IPS-18a (cell line): ENCODE measurements around the gene MDGA2.
"Not testable (repeated sequence)": the region's sequence is repeated elsewhere in the genome, so short reads cannot be mapped to it uniquely, and the experiment has no call there.

Experiments used
- H3K27ac ChIP-seq: one replicate; pipeline ENCODE4 v1.5.1; 2013; ENCODE audit warnings: low read length
- H3K27me3 ChIP-seq: one replicate; pipeline ENCODE4 v1.6.1; 2013; ENCODE audit warnings: mild to moderate bottlenecking, low read length; ENCODE audit not compliant: control insufficient read depth, insufficient read depth
- H3K36me3 ChIP-seq: one replicate; pipeline ENCODE4 v1.6.1; 2013; ENCODE audit warnings: low read depth, low read length; ENCODE audit not compliant: control insufficient read depth
- H3K4me1 ChIP-seq: one replicate; pipeline ENCODE4 v1.6.1; 2013; ENCODE audit warnings: low read depth, low read length; ENCODE audit not compliant: control insufficient read depth
- H3K4me3 ChIP-seq: one replicate; pipeline ENCODE4 v1.5.1; 2013; ENCODE audit warnings: low read length
- H3K9ac ChIP-seq: one replicate; pipeline ENCODE4 v1.6.1; 2013; ENCODE audit warnings: mild to moderate bottlenecking, low read length, moderate library complexity
- H3K9me3 ChIP-seq: one replicate; pipeline ENCODE4 v1.6.1; 2013; ENCODE audit warnings: low read depth, low read length; ENCODE audit not compliant: control insufficient read depth

Gene MDGA2

DNA sequence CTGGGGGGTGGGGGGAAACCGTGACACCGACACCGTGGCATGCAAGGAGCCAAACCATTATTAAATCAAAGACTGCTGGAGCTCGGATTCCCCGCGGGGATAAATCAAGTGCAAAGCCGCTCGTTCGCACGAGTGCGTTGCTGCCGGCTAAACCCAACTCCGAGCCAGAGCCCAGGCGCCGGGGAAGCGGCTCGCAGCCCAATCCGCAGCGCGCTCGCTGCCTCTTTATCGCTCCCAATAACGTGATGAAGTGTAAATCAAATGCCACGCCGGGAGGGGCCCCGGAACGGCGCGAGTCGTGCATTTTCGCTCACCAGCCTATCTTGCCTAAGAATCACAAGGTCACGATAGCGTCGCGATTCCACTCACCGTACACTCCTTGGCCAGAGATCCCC is 1.3 kb downstream of the MDGA2 start:
- H3K4me1 ChIP-seq, result peaks cover 3% of the 10 kb centered on the region
- peak overlapping the region; percentile 71 for H3K4me3 ChIP-seq
- peak overlapping the region; percentile 25 for H3K9ac ChIP-seq
- H3K27me3 ChIP-seq, result peaks cover 65% of the 10 kb centered on the region
- no peaks in the 10 kb centered on the region for H3K9me3 ChIP-seq
- H3K27ac ChIP-seq, result no peak overlapping the region
- H3K36me3 ChIP-seq, result no peaks in the 10 kb centered on the region

DNA sequence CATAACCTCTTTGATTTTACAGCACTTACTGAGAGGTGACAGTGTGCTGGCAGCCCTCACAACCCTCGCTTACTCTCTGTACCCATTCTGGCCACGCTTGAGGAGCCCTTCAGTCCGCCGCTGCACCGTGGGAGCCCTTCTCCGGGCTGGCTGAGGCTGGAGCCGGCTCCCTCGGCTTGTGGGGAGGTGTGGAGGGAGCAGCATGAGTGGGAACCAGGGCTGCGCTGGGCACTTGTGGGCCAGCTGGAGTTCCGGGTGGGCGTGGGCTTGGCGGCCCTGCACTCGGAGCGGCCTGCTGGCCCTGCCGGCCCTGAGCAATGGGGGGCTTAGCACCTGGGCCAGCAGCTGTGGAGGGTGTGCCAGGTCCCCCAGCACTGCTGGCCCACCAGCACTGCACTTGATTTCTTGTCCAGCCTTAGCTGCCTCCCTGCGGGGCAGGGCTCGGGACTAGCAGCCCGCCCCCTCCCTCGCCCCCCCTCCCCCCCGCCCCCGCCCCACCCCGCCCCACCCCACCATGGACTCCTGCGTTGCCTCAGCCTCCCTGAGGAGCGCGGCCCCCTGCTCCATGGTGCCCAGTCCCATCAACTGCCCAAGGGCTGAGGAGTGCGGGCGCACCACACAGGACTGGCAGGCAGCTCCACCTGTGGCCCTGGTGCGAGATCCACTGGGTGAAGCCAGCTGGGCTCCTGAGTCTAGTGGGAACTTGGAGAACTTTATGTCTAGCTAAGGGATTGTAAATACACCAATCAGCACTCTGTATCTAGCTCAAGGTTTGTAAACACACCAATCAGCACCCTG is 9.9 kb downstream of the MDGA2 start:
- Histone ChIP-seq H3K9ac (no peak overlapping the region), H3K27ac (no peak overlapping the region), H3K27me3 (no peaks in the 10 kb centered on the region), H3K36me3 (no peaks in the 10 kb centered on the region), H3K4me3 (no peak overlapping the region), H3K4me1 (no peaks in the 10 kb centered on the region), H3K9me3 (no peaks in the 10 kb centered on the region)

DNA sequence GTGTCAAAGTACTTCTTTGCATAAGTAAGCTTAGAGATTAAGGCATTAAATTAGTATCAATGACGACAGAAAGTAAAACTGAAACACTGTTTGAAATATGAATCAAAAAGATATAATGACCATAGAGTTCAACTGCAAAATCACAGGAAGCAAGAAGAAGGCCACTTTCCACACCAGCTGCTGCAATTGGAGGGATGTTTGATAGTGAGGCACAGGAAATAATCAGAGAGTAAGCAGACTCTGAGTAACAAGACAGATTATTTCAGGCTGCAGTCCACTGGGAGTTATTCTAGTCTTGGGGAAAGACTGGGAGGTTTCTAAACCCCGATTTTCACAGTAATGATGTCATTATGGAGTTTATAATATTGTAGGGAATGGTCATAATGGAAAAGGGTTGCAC is 12.9 kb downstream of the MDGA2 start:
- Histone ChIP-seq H3K27ac (no peak overlapping the region), H3K9me3 (no peaks in the 10 kb centered on the region), H3K9ac (no peak overlapping the region), H3K4me3 (no peak overlapping the region), H3K36me3 (no peaks in the 10 kb centered on the region), H3K27me3 (no peaks in the 10 kb centered on the region), H3K4me1 (no peaks in the 10 kb centered on the region)

DNA sequence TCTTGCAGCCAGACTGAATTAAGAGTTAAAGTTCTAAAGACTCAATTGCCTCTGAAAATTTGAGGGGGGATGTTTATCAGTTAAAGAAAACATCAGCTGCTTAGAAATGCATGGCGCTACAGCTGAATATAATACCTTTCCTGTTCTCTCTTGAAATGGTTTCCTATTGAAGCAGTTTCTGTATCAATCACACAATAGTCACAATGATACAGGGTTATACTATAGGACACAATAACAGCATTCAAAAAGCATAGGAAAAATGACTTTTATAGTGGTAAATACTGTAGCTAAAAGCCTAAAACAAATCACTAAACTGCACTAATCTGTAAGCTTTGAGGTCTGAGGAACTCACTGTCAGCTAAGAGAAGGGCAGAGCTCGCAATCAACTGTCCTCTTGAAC is 15.2 kb downstream of the MDGA2 start:
- Histone ChIP-seq H3K36me3 (no peaks in the 10 kb centered on the region), H3K4me3 (no peak overlapping the region), H3K27me3 (no peaks in the 10 kb centered on the region), H3K9me3 (no peaks in the 10 kb centered on the region), H3K9ac (no peak overlapping the region), H3K4me1 (no peaks in the 10 kb centered on the region), H3K27ac (no peak overlapping the region)

DNA sequence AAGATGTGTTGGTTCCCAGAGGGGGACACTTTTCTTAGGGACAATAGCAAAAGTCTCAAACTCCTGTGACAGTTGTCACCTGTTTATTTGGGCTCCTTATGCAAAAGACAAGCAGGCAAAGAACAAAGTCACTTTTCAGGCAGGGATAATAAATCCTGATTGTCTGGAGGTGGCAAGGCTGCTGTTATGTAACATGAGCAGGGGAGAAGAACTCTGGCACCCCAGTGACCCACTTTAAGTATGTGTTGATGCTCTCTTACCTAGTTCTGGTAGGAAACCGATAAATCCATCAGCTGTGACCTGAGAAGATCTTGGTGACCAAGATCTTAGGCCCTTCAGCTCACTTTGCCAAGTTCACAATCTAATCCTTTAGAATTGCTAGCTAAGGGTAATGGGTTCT is 17.4 kb downstream of the MDGA2 start:
- Histone ChIP-seq H3K4me3 (no peak overlapping the region), H3K9me3 (no peaks in the 10 kb centered on the region), H3K27me3 (no peaks in the 10 kb centered on the region), H3K36me3 (no peaks in the 10 kb centered on the region), H3K27ac (no peak overlapping the region), H3K4me1 (no peaks in the 10 kb centered on the region), H3K9ac (no peak overlapping the region)

DNA sequence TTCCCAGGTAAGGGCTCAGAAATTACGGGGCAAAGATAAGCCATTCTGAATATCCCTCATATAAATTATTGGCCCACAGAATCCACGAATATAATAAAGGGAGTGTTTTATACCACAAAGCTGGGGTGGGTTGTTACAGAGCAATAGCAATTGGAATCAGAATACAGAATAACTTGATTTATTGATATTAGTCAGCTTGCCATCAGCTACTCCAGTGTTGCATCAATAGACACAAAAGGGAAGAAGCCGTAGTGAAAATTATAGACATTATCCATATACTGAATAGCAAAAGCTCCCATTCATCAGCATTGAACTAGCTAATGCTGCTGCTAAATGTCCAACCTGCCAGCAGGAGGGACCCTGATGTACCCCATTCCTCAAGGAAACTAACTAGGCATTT is 18.3 kb downstream of the MDGA2 start:
- no peaks in the 10 kb centered on the region for H3K36me3 ChIP-seq
- H3K27me3 ChIP-seq, result no peaks in the 10 kb centered on the region
- H3K4me3 ChIP-seq, result no peak overlapping the region
- H3K9me3 ChIP-seq, result no peaks in the 10 kb centered on the region
- H3K27ac ChIP-seq, result no peak overlapping the region
- H3K9ac ChIP-seq, result no peak overlapping the region
- no peaks in the 10 kb centered on the region for H3K4me1 ChIP-seq

DNA sequence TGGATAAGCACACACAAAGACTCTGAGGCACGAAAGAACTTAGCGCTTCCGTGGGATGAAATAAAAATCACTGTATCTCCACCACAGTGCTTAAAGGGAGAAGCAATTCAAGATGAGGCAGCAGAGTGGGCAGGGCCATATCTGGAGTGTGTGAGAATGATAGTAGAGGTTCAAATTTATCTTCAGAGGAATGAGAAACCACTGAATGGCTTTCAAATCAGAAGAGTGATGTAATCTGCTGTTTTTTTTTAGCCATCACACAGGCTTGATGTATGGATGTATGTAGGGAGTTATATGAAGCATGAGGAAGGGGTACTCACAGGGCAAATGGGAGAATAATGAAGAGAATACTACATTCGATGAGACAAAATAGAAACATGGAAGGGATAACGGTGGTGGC is 24.1 kb downstream of the MDGA2 start:
- Histone ChIP-seq H3K36me3 (no peaks in the 10 kb centered on the region), H3K27me3 (no peaks in the 10 kb centered on the region), H3K9me3 (no peaks in the 10 kb centered on the region), H3K4me1 (no peaks in the 10 kb centered on the region), H3K9ac (no peak overlapping the region), H3K27ac (no peak overlapping the region), H3K4me3 (no peak overlapping the region)

DNA sequence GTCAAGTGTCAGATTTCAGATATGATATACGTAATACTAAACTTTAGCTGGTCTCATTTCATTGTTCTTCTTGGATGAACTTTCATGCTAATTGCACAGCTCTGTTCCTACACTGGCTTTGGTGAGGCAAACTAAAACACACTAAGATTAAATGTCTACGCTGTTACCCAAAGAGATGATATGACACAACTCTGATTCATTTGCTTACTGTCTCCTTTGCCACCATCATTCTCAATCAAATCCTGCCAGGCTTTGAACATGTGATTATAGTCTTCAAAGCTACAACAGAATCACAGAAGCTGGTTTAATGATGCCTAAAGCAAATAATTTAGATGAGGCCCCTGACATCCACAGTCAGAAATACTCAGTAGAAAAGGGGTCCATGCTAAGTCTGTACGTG is 37.7 kb downstream of the MDGA2 start:
- Histone ChIP-seq H3K36me3 (no peaks in the 10 kb centered on the region), H3K9ac (no peak overlapping the region), H3K27ac (no peak overlapping the region), H3K4me3 (no peak overlapping the region), H3K9me3 (no peaks in the 10 kb centered on the region), H3K4me1 (no peaks in the 10 kb centered on the region), H3K27me3 (no peaks in the 10 kb centered on the region)

DNA sequence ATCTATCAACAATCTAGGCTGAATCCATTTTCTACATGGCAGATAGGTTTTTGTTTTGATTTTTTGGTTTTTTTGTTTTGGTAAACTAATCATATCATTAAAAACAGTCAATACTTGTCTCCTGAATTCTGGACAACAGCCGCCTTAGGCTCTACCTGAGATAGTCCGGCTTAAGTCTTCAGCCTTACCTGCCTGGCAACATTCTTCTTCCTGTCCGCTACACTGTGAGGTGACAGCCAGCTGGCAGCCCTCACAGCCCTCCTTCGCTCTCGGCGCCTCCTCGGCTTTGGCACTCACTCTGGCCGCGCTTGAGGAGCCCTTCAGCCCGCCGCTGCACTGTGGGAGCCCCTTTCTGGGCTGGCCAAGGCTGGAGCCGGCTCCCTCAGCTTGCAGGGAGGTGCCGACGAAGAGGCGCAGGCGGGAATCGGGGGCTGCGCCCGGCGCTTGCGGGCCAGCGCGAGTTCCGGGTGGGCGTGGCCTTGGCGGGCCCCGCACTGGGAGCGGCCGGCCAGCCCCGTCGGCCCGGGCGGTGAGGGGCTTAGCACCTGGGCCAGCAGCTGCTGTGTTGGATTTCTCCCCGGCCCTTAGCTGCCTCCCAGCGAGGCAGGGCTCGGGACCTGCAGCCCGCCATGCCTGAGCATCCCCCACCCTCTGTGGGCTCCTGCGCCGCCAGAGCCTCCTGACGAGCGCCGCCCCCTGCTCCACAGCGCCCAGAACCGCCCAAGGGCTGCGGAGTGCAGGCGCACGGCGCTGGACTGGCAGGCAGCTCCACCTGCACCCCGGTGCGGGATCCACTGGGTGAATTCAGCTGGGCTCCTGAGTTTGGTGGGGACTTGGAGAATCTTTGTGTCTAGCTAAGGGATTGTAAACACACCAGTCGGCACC is 49.0 kb downstream of the MDGA2 start:
- Histone ChIP-seq H3K27me3 (no peaks in the 10 kb centered on the region), H3K27ac (no peak overlapping the region), H3K9me3 (no peaks in the 10 kb centered on the region), H3K36me3 (no peaks in the 10 kb centered on the region), H3K4me3 (no peak overlapping the region), H3K4me1 (no peaks in the 10 kb centered on the region), H3K9ac (no peak overlapping the region)

DNA sequence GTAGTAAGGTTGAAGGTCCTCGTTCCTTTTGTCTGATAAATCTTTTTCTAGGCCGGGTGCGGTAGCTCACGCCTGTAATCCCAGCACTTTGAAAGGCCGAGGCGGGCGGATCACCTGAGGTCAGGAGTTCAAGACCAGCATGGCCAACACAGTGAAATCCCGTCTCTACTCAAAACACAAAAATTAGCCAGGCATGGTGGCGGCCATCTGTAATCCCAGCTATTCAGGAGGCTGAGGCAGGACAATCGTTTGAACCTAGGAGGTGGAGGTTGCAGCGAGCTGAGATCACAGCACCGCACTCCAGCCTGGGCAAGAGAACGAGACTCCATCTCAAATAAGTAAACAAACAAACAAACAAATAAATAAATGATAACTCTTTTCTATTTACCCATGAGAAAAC is 51.3 kb downstream of the MDGA2 start:
- H3K9me3 ChIP-seq, H3K9ac ChIP-seq, H3K27ac ChIP-seq, H3K27me3 ChIP-seq, H3K36me3 ChIP-seq, H3K4me3 ChIP-seq, H3K4me1 ChIP-seq: not testable (repeated sequence)

DNA sequence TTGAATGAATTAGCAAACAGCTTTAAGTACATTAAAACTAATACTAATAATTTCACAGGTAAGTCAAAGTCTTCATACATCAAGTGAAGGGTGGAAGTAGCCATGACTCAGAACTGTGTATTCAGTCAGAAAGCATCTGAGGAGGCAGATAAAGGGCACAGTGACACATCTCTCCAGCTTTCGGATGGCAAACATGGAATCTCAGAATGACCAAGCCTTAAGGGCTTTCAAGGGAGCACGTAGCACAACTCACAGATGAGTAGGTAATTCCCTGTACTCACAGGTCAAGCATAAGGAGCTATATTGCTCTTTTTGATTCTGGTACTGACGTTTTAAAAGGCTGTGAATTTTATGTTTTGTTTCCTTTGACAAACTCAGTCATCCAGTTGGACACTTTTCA is 56.0 kb downstream of the MDGA2 start:
- Histone ChIP-seq H3K27me3 (no peaks in the 10 kb centered on the region), H3K9me3 (no peaks in the 10 kb centered on the region), H3K4me1 (no peaks in the 10 kb centered on the region), H3K9ac (no peak overlapping the region), H3K36me3 (no peaks in the 10 kb centered on the region), H3K27ac (no peak overlapping the region), H3K4me3 (no peak overlapping the region)

DNA sequence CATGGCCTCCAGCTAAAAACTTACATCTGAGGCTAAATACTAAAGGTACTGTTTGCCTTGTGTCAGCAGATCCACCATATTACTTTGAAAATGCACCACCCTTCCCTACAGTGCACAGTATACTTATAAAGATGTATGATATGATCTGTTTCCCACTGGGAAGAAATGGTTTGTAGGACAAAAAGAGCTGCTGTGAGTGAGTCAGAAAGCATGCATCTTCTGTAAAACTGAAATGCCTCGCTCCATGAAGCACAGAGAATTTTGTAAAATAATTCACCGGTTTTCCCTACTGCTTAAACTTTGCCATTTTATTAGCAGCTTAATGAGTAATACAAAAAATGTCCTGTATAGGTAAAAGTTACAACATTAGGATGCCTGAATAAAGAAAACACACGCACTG is 68.8 kb downstream of the MDGA2 start:
- H3K9ac ChIP-seq, result no peak overlapping the region
- H3K9me3 ChIP-seq, result no peaks in the 10 kb centered on the region
- H3K36me3 ChIP-seq, result no peaks in the 10 kb centered on the region
- H3K4me3 ChIP-seq, result no peak overlapping the region
- H3K27ac ChIP-seq, result no peak overlapping the region
- H3K27me3 ChIP-seq, result no peaks in the 10 kb centered on the region
- no peaks in the 10 kb centered on the region for H3K4me1 ChIP-seq
